Measurements from ENCODE around the gene JAZF1. TPM values are rescaled to one million over a fixed set of nuclear protein-coding genes. Genes with fewer than 3 reads are reported as not detected.

Gene JAZF1
- total and polyA plus RNA-seq, 10 of the 15 experiments (the other 5 are each of a cell fraction or from before 2014, with no cell fraction given) = 0.04 to 0.82 (median 0.15) TPM; not detected in 3

DNA sequence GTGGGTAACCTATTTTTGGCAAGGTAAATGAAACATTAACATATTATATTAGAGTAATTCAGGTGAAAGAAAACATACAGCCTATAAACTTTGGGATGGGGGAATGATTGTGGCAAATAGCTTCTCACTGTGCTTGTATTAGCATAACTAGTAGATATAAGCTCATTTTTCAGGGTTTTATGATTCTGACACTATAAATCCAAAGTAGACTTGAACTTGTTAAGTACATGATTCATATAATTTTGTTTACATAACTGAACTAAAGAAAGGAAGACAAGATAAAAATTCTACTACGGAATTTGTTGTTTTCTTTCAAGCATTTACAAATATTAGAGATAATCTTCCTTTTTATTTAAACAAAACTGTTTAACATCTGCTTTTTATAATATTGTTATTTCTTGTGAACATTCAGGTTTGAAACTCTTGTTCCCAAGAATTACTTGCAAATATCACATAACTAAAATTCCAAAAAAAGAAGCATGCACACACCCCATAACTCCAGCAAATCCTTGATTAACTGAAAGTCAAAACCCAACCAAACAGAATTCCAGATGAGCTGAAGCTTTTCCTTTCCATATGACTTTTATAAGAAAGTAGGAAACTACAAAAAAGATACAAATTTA, 142.3 kb downstream of the JAZF1 start:
- FAIRE-seq (no peak), DNase-seq (ENCODE audit: low read depth, low spot score) (no peak), ATAC-seq (no peak)
- Histone ChIP-seq H3K27ac (ENCODE audit: control insufficient read depth, insufficient read depth) (no peak overlapping the region), H3K4me1 (ENCODE audit: control insufficient read depth, insufficient read depth, low read length) (peaks cover 7% of the 10 kb centered on the region), H3K9ac (ENCODE audit: control insufficient read depth, insufficient read depth, low read length) (no peak overlapping the region), H3K9me3 (replicated peaks; ENCODE audit: control insufficient read depth, insufficient read depth, low read length) (no peaks in the 10 kb centered on the region), H3K79me2 (ENCODE audit: control insufficient read depth, insufficient read depth, low read length) (no peaks in the 10 kb centered on the region), H4K20me1 (ENCODE audit: control insufficient read depth, insufficient read depth) (no peaks in the 10 kb centered on the region), H3K27me3 (replicated peaks in 1 of 2; ENCODE audit: control insufficient read depth in 2 of 2, insufficient read depth in 2 of 2, low read length in 1 of 2) (no peaks in the 10 kb centered on the region; a peak in 1 of 4 replicates), H2AFZ (ENCODE audit: control insufficient read depth, low read depth, low read length) (no peak overlapping the region), H3K36me3 (ENCODE audit: control insufficient read depth in 2 of 2, insufficient read depth in 2 of 2, low read length in 1 of 2) (no peaks in the 10 kb centered on the region), H3K4me3 (no peak overlapping the region), H3K4me2 (ENCODE audit: control insufficient read depth, insufficient read depth) (no peak overlapping the region)
- CTCF ChIA-PET = interaction anchor here (1.9 kb wide), 1 partner anchor 24 kb away, joined by 6 read pairs; no protein-coding TSS in a partner anchor
- SMC1A ChIA-PET (ENCODE audit: uncharacterized antibody, unreplicated experiment) = interaction anchor here (1.0 to 1.8 kb wide), 2 partner anchors 59 to 842 kb away, joined by 3 to 5 read pairs; no protein-coding TSS in a partner anchor
- 94% methylated on average over 1 of the region's 1 CpG for WGBS (ENCODE audit: insufficient coverage, insufficient replicate concordance, low lambda C conversion rate, missing lambda C conversion rate)
- RAD21 ChIA-PET (ENCODE audit: unreplicated experiment) = no interaction called here
- no peak for TF ChIP-seq STAT1 (conservative IDR thresholded peaks at IDR 0.05)
- no peak for TF ChIP-seq EED (IDR thresholded peaks at IDR 0.05; ENCODE audit: low read depth)
- no peak for TF ChIP-seq NR2F1 (conservative IDR thresholded peaks at IDR 0.05)
- in situ Hi-C loops (cut with MboI) = no loop called here
- intact Hi-C loops (cut with micrococcal nuclease; ENCODE audit: unreplicated experiment) = no loop called here
- POLR2A ChIA-PET = no interaction called here
- no TSS peak for BruUV-seq (replicated peaks)

DNA sequence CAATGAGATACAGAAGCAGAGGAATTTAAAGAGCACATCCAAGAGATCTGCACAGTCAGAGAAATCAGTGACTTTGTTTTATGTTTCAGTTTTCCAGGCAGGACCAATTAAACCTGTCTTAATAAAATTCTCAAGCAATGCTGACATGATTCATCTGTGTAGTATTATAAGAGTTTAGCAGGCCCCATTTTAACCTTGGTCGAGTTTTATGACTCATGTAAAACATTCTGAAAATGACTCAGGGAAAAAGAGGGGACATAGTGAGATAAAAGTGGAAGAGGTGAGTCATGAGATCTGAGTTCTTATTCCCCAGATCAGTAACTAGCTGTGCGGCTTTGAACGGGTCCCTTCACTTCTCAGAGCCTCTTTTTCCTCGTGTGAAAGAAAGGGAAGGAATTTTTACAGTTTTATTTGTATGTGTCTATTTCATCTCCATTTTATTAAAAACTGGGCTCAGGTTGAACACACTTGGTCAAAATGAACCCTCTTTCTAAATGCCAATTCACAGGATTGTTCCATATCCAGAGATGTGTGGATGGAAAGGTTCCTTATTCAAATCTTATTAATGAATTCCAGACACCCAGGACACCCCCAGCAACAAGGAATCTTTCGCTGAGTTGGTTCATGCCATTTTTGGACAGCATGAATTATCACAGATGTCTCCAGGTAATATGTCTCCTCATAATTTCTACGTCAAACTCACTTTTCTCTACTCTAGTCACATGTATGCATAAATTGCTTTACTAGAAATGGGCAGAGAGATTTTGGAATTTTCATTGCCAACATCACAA, 143.2 kb downstream of the JAZF1 start:
- no peaks in the 10 kb centered on the region for H3K79me2 ChIP-seq (ENCODE audit: control insufficient read depth, insufficient read depth, low read length)
- in situ Hi-C loops (cut with MboI) = no loop called here
- no peaks in the 10 kb centered on the region for H3K9me3 ChIP-seq (replicated peaks; ENCODE audit: control insufficient read depth, insufficient read depth, low read length)
- WGBS (ENCODE audit: insufficient coverage, insufficient replicate concordance, low lambda C conversion rate, missing lambda C conversion rate) = 23% methylated on average over 6 of the region's 6 CpGs
- peak; percentile 55 for DNase-seq (ENCODE audit: low read depth, low spot score)
- H3K27ac ChIP-seq (ENCODE audit: control insufficient read depth, insufficient read depth) = no peak overlapping the region
- H3K9ac ChIP-seq (ENCODE audit: control insufficient read depth, insufficient read depth, low read length) = no peak overlapping the region
- no peak overlapping the region for H2AFZ ChIP-seq (ENCODE audit: control insufficient read depth, low read depth, low read length)
- RAD21 ChIA-PET (ENCODE audit: unreplicated experiment) = no interaction called here
- CTCF ChIA-PET = no interaction called here
- no peak for FAIRE-seq
- intact Hi-C loops (cut with micrococcal nuclease; ENCODE audit: unreplicated experiment) = no loop called here
- no peak overlapping the region for H3K4me3 ChIP-seq
- POLR2A ChIA-PET = no interaction called here
- no peaks in the 10 kb centered on the region for H3K36me3 ChIP-seq (ENCODE audit: control insufficient read depth in 2 of 2, insufficient read depth in 2 of 2, low read length in 1 of 2)
- H4K20me1 ChIP-seq (ENCODE audit: control insufficient read depth, insufficient read depth) = no peaks in the 10 kb centered on the region
- peaks cover 7% of the 10 kb centered on the region for H3K4me1 ChIP-seq (ENCODE audit: control insufficient read depth, insufficient read depth, low read length)
- peak overlapping the region; percentile 54 for H3K4me2 ChIP-seq (ENCODE audit: control insufficient read depth, insufficient read depth)
- no TSS peak for BruUV-seq (replicated peaks)
- SMC1A ChIA-PET (ENCODE audit: uncharacterized antibody, unreplicated experiment) = interaction anchor here (1.0 to 1.8 kb wide), 2 partner anchors 60 to 841 kb away, joined by 3 to 5 read pairs; no protein-coding TSS in a partner anchor
- peaks cover 0 to 2% of the 10 kb centered on the region in 2 experiments; a peak in 2 of 4 replicates for H3K27me3 ChIP-seq (replicated peaks in 1 of 2; ENCODE audit: control insufficient read depth in 2 of 2, insufficient read depth in 2 of 2, low read length in 1 of 2)
- ATAC-seq = peak; percentile 91
- no peak for TF ChIP-seq ELK1 (IDR thresholded peaks at IDR 0.05; ENCODE audit: low read depth, low read length)
- TF ChIP-seq, protein P1, sequence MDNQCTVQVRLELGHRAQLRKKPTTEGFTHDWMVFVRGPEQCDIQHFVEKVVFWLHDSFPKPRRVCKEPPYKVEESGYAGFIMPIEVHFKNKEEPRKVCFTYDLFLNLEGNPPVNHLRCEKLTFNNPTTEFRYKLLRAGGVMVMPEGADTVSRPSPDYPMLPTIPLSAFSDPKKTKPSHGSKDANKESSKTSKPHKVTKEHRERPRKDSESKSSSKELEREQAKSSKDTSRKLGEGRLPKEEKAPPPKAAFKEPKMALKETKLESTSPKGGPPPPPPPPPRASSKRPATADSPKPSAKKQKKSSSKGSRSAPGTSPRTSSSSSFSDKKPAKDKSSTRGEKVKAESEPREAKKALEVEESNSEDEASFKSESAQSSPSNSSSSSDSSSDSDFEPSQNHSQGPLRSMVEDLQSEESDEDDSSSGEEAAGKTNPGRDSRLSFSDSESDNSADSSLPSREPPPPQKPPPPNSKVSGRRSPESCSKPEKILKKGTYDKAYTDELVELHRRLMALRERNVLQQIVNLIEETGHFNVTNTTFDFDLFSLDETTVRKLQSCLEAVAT (IDR thresholded peaks at IDR 0.05) = no peak
- peak; percentile 68 for TF ChIP-seq MTA2 (IDR thresholded peaks at IDR 0.05; ENCODE audit: low read depth)
- no peak for TF ChIP-seq ATF3 (IDR thresholded peaks at IDR 0.05; ENCODE audit: borderline replicate concordance, extremely low read depth, low read depth, low read length)
- TF ChIP-seq CHD1 (IDR thresholded peaks at IDR 0.05; ENCODE audit: low read depth, low read length) = no peak
- peak; percentile 60; the same call in 1 of the 2 replicates for TF ChIP-seq ATF7 (IDR thresholded peaks at IDR 0.05; ENCODE audit: low read depth)
- TF ChIP-seq ZNF24 (IDR thresholded peaks at IDR 0.05) = no peak
